Adipocyte (in vitro differentiated cells): ENCODE measurements around the gene CIRBP.

Experiments used
- DNase-seq: peaks from one replicate; pipeline ENCODE4 v3.0.0-alpha.2; 2015; ENCODE audit warnings: low read depth
- H3K27me3 ChIP-seq: replicated peaks from 2 replicates; pipeline ENCODE4 v1.7.0; 2013; ENCODE audit warnings: mild to moderate bottlenecking, low read length, moderate library complexity; ENCODE audit not compliant: control insufficient read depth, insufficient read depth
- H3K36me3 ChIP-seq: 2 replicates; pipeline ENCODE4 v1.7.0; 2013; ENCODE audit warnings: low read length, mild to moderate bottlenecking, moderate library complexity; ENCODE audit not compliant: control insufficient read depth, insufficient read depth, severe bottlenecking
- H3K4me1 ChIP-seq: 2 replicates; pipeline ENCODE4 v1.7.0; 2013; ENCODE audit warnings: mild to moderate bottlenecking, low read length, moderate library complexity; ENCODE audit not compliant: control insufficient read depth, insufficient read depth
- H3K4me3 ChIP-seq: 2 replicates; pipeline ENCODE4 v1.7.0; 2013; ENCODE audit warnings: mild to moderate bottlenecking, low read length, moderate library complexity
- H3K9ac ChIP-seq: 2 replicates; pipeline ENCODE4 v1.7.0; 2013; ENCODE audit warnings: mild to moderate bottlenecking, low read length, moderate library complexity
- H3K9me3 ChIP-seq: 2 replicates; pipeline ENCODE4 v1.7.0; 2013; ENCODE audit warnings: mild to moderate bottlenecking, low read length, moderate library complexity; ENCODE audit not compliant: control insufficient read depth

CIRBP gene

GRCh38 chr19:1226227-1226518, 43.0 kb upstream of the CIRBP start:
- no peaks in the 10 kb centered on the region for H3K4me1 ChIP-seq
- peaks cover 29% of the 10 kb centered on the region for H3K36me3 ChIP-seq
- no peak overlapping the region for H3K9ac ChIP-seq
- H3K4me3 ChIP-seq = no peak overlapping the region
- H3K9me3 ChIP-seq = no peaks in the 10 kb centered on the region
- no peak for DNase-seq
- H3K27me3 ChIP-seq = no peaks in the 10 kb centered on the region

DNA sequence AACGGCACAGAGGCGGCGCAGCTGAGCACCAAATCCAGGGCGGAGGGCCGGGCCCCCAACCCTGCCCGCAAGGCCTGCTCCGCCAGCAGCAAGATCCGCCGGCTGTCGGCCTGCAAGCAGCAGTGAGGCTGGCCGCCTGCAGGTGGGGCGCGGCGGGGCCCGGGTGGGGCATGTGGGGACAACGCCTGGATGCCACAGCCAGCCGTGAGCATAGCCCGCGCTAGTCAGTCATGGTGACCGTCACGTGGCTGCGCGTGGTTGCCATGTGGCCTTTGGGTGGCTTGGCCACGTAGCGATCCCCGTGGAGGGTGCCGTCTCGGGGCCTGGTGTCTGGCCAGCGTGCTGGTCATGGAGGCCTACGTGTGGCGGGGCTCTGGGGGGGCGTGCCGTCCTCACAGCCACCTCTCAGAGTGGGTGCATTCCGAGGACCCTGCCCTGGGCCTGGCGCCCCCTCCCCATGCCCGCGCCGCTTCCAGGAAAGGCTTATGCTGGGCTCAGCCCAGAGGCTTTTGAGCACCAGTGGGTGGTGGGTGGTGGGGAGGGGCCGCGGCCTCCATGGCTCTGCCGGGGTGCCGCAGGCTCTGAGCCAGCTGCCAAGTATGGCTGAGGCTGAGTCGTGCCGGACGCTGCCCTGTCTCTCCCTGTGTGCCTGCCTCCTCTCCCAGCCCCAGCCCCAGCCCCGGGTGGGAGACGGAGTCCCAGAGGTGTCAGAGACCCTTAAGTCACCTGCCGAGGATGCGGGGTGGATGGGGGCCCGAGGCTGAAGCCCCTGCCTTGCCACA, 42.4 kb upstream of the CIRBP start:
- H3K4me1 ChIP-seq = no peaks in the 10 kb centered on the region
- DNase-seq = no peak
- peaks cover 28% of the 10 kb centered on the region for H3K36me3 ChIP-seq
- H3K27me3 ChIP-seq = no peaks in the 10 kb centered on the region
- H3K4me3 ChIP-seq = no peak overlapping the region
- no peak overlapping the region for H3K9ac ChIP-seq
- H3K9me3 ChIP-seq = no peaks in the 10 kb centered on the region

DNA sequence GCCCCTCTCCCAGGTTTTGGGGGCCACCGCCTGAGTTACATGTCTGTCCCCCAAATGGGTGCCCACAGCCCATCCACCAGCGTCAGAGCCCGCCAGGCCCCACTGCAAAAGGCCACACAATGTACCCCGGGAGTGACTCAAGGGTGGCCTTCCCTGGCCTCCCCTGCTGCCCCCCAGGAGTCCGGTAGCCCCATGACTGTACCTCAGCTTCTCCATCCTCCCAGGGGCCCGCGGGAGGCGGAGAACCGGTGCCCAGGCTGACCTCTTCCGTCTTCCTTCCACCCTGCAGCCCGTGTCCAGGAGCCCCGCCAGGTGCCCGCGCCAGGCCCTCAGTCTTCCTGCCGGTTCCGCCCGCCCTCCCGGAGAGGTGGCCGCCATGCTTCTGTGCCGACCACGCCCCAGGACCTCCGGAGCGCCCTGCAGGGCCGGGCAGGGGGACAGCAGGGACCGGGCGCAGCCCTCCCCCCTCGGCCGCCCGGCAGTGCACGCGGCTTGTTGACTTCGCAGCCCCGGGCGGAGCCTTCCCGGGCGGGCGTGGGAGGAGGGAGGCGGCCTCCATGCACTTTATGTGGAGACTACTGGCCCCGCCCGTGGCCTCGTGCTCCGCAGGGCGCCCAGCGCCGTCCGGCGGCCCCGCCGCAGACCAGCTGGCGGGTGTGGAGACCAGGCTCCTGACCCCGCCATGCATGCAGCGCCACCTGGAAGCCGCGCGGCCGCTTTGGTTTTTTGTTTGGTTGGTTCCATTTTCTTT, 41.7 kb upstream of the CIRBP start:
- H3K36me3 ChIP-seq = peaks cover 21% of the 10 kb centered on the region
- H3K9me3 ChIP-seq = no peaks in the 10 kb centered on the region
- no peak for DNase-seq
- H3K4me3 ChIP-seq = no peak overlapping the region
- H3K9ac ChIP-seq = no peak overlapping the region
- no peaks in the 10 kb centered on the region for H3K27me3 ChIP-seq
- peaks cover 3% of the 10 kb centered on the region for H3K4me1 ChIP-seq

DNA sequence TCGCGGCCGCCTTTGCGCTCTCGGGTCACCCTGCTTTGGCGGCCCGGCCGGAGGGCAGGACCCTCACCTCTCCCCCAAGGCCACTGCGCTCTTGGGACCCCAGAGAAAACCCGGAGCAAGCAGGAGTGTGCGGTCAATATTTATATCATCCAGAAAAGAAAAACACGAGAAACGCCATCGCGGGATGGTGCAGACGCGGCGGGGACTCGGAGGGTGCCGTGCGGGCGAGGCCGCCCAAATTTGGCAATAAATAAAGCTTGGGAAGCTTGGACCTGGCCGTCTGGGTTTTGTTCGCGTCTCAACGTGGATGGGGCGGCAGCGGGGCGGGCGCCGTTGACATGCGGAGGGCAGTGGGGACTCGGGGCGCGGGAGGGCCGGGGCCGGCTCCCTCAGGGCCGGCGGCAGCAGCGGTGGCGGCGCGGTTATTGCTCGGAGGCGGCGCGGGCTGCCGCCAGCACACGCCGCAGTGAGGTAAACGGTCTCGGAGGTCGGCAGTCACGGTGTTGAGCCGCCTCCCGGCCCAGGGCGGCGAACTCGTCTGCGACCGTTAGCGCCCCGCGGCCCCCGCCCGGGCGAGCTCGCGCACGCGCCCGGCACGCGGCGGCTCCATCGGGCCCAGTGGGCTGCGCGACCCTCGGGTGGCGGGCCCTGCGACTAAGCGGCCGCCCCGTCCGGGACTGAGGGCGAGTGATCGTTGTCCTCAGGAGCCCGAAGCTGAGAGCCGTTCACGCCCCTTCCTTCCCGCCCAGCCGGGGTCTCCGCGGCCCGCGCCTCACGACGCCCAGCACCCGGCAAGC, 40.8 kb upstream of the CIRBP start:
- DNase-seq = no peak
- Histone ChIP-seq H3K9ac (no peak overlapping the region), H3K36me3 (peaks cover 15% of the 10 kb centered on the region), H3K4me3 (no peak overlapping the region), H3K4me1 (peaks cover 12% of the 10 kb centered on the region), H3K9me3 (no peaks in the 10 kb centered on the region), H3K27me3 (no peaks in the 10 kb centered on the region)

DNA sequence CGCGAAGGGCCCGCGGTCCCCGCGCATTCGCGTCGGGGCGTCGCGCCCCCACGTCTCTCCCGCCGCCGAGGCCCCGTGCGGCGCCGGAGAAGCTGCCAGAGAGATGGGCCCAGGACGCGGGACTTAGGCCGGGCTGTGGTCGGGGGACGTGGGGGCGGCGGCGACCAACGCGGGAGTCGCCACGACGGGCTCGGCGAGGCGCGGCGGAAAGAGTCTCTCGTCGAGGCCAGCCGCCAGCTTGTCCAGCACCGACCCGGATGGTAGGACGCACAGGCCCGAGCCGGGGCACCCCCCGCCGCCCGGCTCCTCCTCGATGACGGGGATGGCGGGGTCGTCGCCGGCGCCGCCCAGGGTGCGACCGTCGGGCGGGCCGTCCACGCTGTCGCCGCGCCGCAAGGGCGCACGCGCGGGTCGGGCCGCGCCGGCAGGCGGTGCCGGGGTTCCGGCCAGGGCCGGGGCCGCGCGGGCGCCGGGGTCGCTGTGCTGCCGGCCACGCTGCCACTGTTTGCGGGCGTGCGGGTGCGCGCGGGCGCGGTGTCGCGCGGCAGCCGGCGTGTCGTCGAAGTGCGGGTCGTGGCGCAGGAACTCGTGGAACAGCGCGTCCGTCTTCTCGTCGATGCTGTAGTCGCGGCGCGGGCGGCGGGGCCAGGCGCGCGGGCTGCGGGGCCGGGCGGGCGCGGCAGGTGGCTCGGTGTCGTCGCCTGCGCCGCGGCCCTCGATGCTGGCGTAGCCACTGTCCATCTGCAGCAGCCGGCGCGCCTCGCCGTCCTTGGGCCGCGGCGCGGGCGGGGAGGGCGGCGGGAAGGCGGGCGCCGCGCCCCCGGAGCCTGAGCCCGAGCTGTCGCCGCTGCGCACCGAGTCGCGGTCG, 39.8 kb upstream of the CIRBP start:
- Histone ChIP-seq H3K4me3 (no peak overlapping the region), H3K36me3 (peaks cover 14% of the 10 kb centered on the region), H3K9me3 (no peaks in the 10 kb centered on the region), H3K27me3 (no peaks in the 10 kb centered on the region), H3K4me1 (peaks cover 13% of the 10 kb centered on the region), H3K9ac (no peak overlapping the region)
- no peak for DNase-seq

- H3K4me1 ChIP-seq = peaks cover 13% of the 10 kb centered on the region
- no peak overlapping the region for H3K9ac ChIP-seq
- no peak overlapping the region for H3K4me3 ChIP-seq
- H3K9me3 ChIP-seq = no peaks in the 10 kb centered on the region
- no peak for DNase-seq
- peaks cover 7% of the 10 kb centered on the region for H3K36me3 ChIP-seq
- no peaks in the 10 kb centered on the region for H3K27me3 ChIP-seq
These were observed 39.0 kb upstream of the CIRBP start for GRCh38 chr19:1229924-1230782.

DNA sequence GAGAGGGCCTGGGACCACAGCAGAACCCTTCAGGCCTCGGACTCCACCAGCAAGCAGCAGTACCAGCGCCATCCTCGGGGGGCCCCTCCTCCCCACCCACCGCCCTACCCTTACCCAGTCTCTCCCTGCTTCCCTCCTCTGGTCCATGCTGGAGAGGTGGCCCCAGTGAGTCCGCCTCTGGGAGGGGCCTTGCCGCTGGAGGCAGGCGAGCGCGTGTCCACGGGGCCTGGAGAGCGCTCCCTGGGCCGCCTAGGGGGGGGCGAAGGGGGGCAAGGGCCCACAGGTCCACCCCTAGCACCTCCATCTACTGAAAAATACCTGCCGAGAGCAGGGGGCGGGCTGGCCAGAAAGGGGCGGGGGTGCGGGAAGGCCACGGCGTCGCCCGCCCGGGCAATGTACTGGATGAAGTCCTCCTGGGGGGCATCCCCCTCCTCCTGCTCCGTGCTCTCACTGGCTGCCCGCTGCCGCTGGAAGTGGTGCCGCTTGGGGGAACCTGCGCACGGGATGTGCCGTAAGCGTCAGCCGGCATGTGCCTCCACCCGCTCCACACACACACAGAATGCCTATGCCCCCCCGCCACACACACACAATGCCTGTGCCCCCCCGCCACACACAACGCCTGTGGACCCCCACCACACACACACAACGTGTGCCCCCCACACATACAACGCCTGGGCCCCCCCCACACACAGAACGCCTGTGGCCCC, 38.2 kb upstream of the CIRBP start:
- DNase-seq = no peak
- Histone ChIP-seq H3K4me1 (peaks cover 13% of the 10 kb centered on the region), H3K9ac (no peak overlapping the region), H3K27me3 (no peaks in the 10 kb centered on the region), H3K9me3 (no peaks in the 10 kb centered on the region), H3K36me3 (peaks cover 2% of the 10 kb centered on the region), H3K4me3 (no peak overlapping the region)

- Histone ChIP-seq H3K9ac (peak overlapping the region; percentile 11), H3K4me3 (no peak overlapping the region), H3K36me3 (no peaks in the 10 kb centered on the region), H3K27me3 (no peaks in the 10 kb centered on the region), H3K9me3 (no peaks in the 10 kb centered on the region), H3K4me1 (peaks cover 13% of the 10 kb centered on the region)
- DNase-seq = no peak
These were observed 37.1 kb upstream of the CIRBP start for GRCh38 chr19:1231729-1232637.

DNA sequence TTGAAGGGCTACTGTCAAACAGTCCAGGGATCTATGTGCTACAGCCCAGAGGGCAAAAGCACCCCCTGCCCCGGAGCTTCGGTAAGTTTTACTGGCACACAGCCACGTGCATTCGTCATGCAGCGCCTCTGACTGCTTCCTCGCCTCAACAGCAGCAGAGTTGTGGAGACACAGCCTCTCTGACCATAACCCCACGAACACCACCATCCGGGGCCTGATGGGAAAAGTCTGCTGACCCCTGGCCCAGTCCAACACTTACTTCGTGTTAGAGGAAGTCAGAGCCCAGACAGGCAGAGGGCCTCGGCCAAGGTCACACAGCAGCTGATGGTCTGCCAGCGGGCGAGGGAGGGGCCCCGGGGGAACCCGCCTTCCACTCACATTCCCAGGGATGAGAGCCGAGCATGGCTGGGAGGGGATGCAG, 36.5 kb upstream of the CIRBP start:
- no peaks in the 10 kb centered on the region for H3K36me3 ChIP-seq
- peak overlapping the region; percentile 22 for H3K9ac ChIP-seq
- H3K9me3 ChIP-seq = no peaks in the 10 kb centered on the region
- H3K4me3 ChIP-seq = no peak overlapping the region
- DNase-seq = no peak
- H3K4me1 ChIP-seq = peaks cover 13% of the 10 kb centered on the region
- no peaks in the 10 kb centered on the region for H3K27me3 ChIP-seq
